ENCODE data around the gene P4HB.

DNA sequence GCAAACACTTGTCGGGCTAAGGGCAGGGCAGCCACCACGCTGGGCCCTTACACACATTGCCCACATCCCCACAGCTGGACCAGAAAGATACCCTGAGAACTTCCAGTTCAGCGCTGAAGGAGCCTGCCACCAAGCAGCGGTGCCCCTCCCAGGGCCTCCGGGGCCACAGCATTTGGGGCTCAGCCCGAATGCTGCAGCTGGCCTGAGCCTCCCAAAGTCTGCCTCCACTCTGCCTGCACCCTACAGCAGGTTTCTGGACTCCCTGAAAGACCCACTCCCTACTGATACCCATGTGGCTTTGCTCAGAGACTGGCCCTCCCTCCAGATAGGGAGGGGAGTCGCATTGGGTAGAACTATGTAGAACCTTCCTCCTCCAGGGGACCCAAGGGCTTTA lies 28.8 kb downstream of the P4HB start:
- TF ChIP-seq, protein P1, sequence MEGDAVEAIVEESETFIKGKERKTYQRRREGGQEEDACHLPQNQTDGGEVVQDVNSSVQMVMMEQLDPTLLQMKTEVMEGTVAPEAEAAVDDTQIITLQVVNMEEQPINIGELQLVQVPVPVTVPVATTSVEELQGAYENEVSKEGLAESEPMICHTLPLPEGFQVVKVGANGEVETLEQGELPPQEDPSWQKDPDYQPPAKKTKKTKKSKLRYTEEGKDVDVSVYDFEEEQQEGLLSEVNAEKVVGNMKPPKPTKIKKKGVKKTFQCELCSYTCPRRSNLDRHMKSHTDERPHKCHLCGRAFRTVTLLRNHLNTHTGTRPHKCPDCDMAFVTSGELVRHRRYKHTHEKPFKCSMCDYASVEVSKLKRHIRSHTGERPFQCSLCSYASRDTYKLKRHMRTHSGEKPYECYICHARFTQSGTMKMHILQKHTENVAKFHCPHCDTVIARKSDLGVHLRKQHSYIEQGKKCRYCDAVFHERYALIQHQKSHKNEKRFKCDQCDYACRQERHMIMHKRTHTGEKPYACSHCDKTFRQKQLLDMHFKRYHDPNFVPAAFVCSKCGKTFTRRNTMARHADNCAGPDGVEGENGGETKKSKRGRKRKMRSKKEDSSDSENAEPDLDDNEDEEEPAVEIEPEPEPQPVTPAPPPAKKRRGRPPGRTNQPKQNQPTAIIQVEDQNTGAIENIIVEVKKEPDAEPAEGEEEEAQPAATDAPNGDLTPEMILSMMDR (IDR thresholded peaks at IDR 0.05), result no peak
- TF ChIP-seq EZH2 (IDR thresholded peaks at IDR 0.05; ENCODE audit: borderline replicate concordance, insufficient read depth, low read depth, low read length, poor library complexity, severe bottlenecking), result no peak

Measured in B cell (primary cell).